Kidney (tissue), 14 donors: Measurements from ENCODE around the gene CST1. TPM values are rescaled to one million over a fixed set of nuclear protein-coding genes. Genes with fewer than 3 reads are reported as not detected.
"Not testable (repeated sequence)": the region's sequence is repeated elsewhere in the genome, so short reads cannot be mapped to it uniquely, and the experiment has no call there.

Experiments used
- DNase-seq, 5 donors: peaks; one replicate each; pipeline ENCODE4 v3.0.0-alpha.2; 2013 to 2020
- FAIRE-seq: peaks from 2 replicates; lab custom pipeline; 2012; peaks lifted over from hg19 to GRCh38; lab: Jason Lieb, UNC
- H3K27ac ChIP-seq, 2 donors: one replicate each; pipeline ENCODE4 v1.7.0; 2013; ENCODE audit warnings: low read depth in 2 of 2, low read length in 2 of 2, inconsistent platforms in 1 of 2
- H3K27me3 ChIP-seq: one replicate; pipeline ENCODE4 v1.7.1; 2013; ENCODE audit warnings: low read length, inconsistent platforms; ENCODE audit not compliant: control insufficient read depth, insufficient read depth
- H3K36me3 ChIP-seq, 3 donors: one replicate each; pipeline versions ENCODE4 v1.7.0 to v1.7.1; 2013; ENCODE audit warnings: low read length in 3 of 3, control low read depth in 1 of 3, inconsistent platforms in 1 of 3; ENCODE audit not compliant: insufficient read depth in 3 of 3, control insufficient read depth in 2 of 3
- H3K4me1 ChIP-seq, 3 donors: one replicate each; pipeline versions ENCODE4 v1.7.0 to v1.7.1; 2013; ENCODE audit warnings: low read length in 3 of 3, inconsistent platforms in 1 of 3, low read depth in 1 of 3; ENCODE audit not compliant: control insufficient read depth in 2 of 3, insufficient read depth in 2 of 3
- H3K4me3 ChIP-seq, 3 donors: one replicate each; pipeline versions ENCODE4 v1.7.0 to v1.8.1; 2013; ENCODE audit warnings: low read length in 3 of 3, control low read depth in 1 of 3, inconsistent platforms in 1 of 3
- H3K9ac ChIP-seq, 3 donors: one replicate each; pipeline versions ENCODE4 v1.7.0 to v1.7.1; 2013; ENCODE audit warnings: low read length in 3 of 3, control low read depth in 1 of 3, inconsistent platforms in 1 of 3
- H3K9me3 ChIP-seq, 3 donors: one replicate each; pipeline versions ENCODE4 v1.7.0 to v1.7.1; 2013; ENCODE audit warnings: low read length in 3 of 3, control low read depth in 1 of 3, inconsistent platforms in 1 of 3; ENCODE audit not compliant: control insufficient read depth in 2 of 3, insufficient read depth in 1 of 3
- intact Hi-C: fragments of 100-400 bp; cut with DNase I; formaldehyde crosslinking; loops from one replicate; pipeline ENCODE4 v1.11.1; 2022
- polyA plus RNA-seq: library from polyadenylated mRNA; stranded (reverse); fragments of 350-450 nt; fragmentation: Illumina TruSeq; extraction: RNeasy Lipid Tissue Mini Kit (QIAGEN cat#74804); gene quantifications from one replicate; pipeline ENCODE4 v1.2.3, GENCODE V29; 2014; ENCODE audit warnings: low read depth, low replicate concordance; ENCODE audit not compliant: insufficient read depth
- total RNA-seq: library from RNA; stranded (reverse); fragmentation: NEBNext Ultra II Directional; extraction: Animal tissue kit (Norgen Biotek cat#: 25700); gene quantifications from one replicate; pipeline ENCODE4 v1.2.1, GENCODE V29; 2021
- TF ChIP-seq, protein P1 (sequence below): IDR thresholded peaks from 3 replicates; pipeline ENCODE4 v1.5.1; 2012; ENCODE audit warnings: mild to moderate bottlenecking, moderate library complexity, borderline replicate concordance; ENCODE audit not compliant: insufficient read depth; ENCODE audit errors: extremely low read depth
- donor health status: control.
- donor health status: control.
- donor health status: control.
- donor health status: control.
- donor health status: control.
- donor health status: DM: yes; HTN: yes; CAD: no.
- donor health status: Normal renal cell carcinoma (clear cell type).

Gene CST1
- total and polyA plus RNA-seq, 2 donors from 2014 or later: not detected

DNA sequence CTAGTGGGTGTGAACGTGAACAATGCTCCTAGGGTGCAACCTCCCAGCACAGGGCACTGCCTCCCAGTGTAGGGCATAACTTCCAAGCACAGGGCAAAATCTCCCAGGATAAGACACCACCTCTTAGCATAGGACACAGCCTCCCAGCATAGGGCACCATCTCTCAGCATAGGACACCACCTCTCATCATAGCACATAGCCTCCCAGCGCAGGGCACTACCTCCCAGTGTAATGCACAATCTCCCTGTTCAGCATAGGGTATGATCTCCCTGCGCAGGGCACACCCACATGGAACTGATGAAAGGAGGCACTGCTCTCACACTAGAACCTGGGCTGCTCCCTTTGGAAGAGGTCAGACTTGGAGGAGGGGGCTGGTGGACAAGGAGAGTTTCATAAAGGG, 21.3 kb upstream of the CST1 start:
- FAIRE-seq (no peak), DNase-seq (no peak)
- H3K27ac ChIP-seq: no peak overlapping the region
- no peak overlapping the region for H3K9ac ChIP-seq
- no peaks in the 10 kb centered on the region for H3K4me1 ChIP-seq
- TF ChIP-seq, protein P1, sequence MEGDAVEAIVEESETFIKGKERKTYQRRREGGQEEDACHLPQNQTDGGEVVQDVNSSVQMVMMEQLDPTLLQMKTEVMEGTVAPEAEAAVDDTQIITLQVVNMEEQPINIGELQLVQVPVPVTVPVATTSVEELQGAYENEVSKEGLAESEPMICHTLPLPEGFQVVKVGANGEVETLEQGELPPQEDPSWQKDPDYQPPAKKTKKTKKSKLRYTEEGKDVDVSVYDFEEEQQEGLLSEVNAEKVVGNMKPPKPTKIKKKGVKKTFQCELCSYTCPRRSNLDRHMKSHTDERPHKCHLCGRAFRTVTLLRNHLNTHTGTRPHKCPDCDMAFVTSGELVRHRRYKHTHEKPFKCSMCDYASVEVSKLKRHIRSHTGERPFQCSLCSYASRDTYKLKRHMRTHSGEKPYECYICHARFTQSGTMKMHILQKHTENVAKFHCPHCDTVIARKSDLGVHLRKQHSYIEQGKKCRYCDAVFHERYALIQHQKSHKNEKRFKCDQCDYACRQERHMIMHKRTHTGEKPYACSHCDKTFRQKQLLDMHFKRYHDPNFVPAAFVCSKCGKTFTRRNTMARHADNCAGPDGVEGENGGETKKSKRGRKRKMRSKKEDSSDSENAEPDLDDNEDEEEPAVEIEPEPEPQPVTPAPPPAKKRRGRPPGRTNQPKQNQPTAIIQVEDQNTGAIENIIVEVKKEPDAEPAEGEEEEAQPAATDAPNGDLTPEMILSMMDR: no peak
- no peak overlapping the region for H3K4me3 ChIP-seq
- no peaks in the 10 kb centered on the region for H3K36me3 ChIP-seq
- H3K27me3 ChIP-seq: no peaks in the 10 kb centered on the region
- intact Hi-C loops: no loop called here
- no peaks in the 10 kb centered on the region for H3K9me3 ChIP-seq

DNA sequence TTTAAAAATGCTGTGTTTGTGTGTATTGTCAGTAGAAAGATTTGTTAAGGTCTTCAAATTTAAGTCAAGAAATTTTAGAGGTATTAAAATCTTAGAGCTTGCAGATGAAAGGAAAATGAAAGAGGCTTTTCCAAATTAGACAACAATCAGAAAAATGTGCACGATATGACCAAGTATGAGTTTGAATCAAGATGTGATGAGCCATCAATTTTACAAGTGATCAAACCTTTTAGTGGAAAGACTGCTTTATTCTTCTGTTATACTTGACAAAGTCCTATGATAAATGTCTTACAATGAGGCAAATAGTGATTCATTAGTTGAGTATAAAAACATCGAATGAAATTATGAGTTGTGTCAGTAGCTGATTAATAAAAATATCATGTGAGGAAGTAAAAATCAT, 19.6 kb upstream of the CST1 start:
- no peaks in the 10 kb centered on the region for H3K27me3 ChIP-seq
- no peaks in the 10 kb centered on the region for H3K9me3 ChIP-seq
- no peak overlapping the region for H3K9ac ChIP-seq
- no peak for DNase-seq
- H3K36me3 ChIP-seq: no peaks in the 10 kb centered on the region
- intact Hi-C loops: no loop called here
- H3K27ac ChIP-seq: no peak overlapping the region
- TF ChIP-seq, protein P1: no peak
- H3K4me1 ChIP-seq: no peaks in the 10 kb centered on the region
- FAIRE-seq: no peak
- H3K4me3 ChIP-seq: no peak overlapping the region

DNA sequence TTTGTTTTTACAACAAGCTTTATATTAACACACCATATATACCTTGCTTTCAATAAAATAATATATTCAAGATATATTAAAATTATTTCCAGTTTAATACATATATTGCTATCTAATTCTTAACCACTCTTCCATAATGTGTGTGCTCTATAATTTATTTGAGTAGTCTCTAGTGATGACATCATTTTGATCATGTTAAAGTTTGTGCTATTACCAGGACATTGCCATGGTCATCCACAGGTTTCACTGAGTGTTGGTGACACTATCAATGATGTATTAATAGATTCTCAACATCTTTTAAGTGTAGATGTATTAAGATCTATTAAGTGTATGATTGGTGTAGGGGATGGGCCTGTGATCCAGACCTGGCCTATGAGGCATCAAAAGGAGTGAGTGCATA, 17.8 kb upstream of the CST1 start:
- H3K9me3 ChIP-seq, H3K4me1 ChIP-seq, FAIRE-seq, intact Hi-C loops, H3K27me3 ChIP-seq, H3K27ac ChIP-seq, DNase-seq, H3K9ac ChIP-seq, H3K4me3 ChIP-seq, H3K36me3 ChIP-seq: not testable (repeated sequence)

DNA sequence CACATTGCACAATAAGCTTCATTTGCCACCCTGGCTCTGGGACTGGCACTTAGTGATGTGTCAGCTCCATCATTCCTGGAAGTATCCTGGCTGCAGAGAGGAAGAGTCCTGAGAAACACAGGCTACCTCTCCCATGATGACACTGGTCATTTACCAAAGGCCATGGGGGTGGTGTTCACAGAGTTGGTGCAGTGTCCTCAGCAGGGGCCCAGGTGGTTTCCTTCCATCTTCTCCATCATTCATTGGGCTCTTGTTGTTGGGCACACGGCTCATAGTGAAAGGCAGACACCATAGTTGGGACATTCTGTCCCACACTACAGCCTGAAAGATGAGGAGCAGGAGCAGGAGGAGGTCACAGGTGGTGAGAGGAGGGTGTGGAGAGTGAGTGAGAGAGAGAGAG, 15.8 kb upstream of the CST1 start:
- Histone ChIP-seq H3K9me3 (no peaks in the 10 kb centered on the region), H3K36me3 (no peaks in the 10 kb centered on the region), H3K4me3 (no peak overlapping the region)

More for the DNA sequence above, 15.8 kb upstream of the CST1 start:
- Histone ChIP-seq H3K4me1 (no peaks in the 10 kb centered on the region), H3K27me3 (no peaks in the 10 kb centered on the region), H3K27ac (no peak overlapping the region), H3K9ac (no peak overlapping the region)
- TF ChIP-seq, protein P1: no peak
- intact Hi-C loops: no loop called here
- DNase-seq (no peak), FAIRE-seq (no peak)
